HepG2 (cell line): ENCODE measurements around the gene VPS4A. TPM values are rescaled to one million over a fixed set of nuclear protein-coding genes. Genes with fewer than 3 reads are reported as not detected.

Experiments used
- ATF7-NPFF ChIP-seq: sonication (generic); formaldehyde crosslinking; IDR thresholded peaks from 2 replicates; pipeline ENCODE4 v1.8.1; 2023; ENCODE audit warnings: mild to moderate bottlenecking, low read depth, missing genetic modification reagents, moderate library complexity
- E2F5 ChIP-seq: sonication (generic); formaldehyde crosslinking; conservative IDR thresholded peaks from 2 replicates; pipeline ENCODE4 v1.4.0; 2020; ENCODE audit warnings: missing genetic modification reagents
- MEF2D ChIP-seq: sonication (generic); formaldehyde crosslinking; IDR thresholded peaks from 2 replicates; pipeline ENCODE4 v1.5.1; 2020; ENCODE audit warnings: mild to moderate bottlenecking, missing genetic modification reagents
- TP53 ChIP-seq: sonication (generic); formaldehyde crosslinking; conservative IDR thresholded peaks from 2 replicates; pipeline ENCODE4 v1.4.0; 2020; ENCODE audit warnings: missing genetic modification reagents
- TSC22D2 ChIP-seq: sonication (generic); formaldehyde crosslinking; IDR thresholded peaks from 2 replicates; pipeline ENCODE4 v1.5.1; 2020; ENCODE audit warnings: missing genetic modification reagents, mild to moderate bottlenecking, borderline replicate concordance
- ZBTB25 ChIP-seq: IDR thresholded peaks from 2 replicates; pipeline ENCODE4 v1.6.1; 2018; ENCODE audit warnings: missing genetic modification reagents
- ZBTB3 ChIP-seq: sonication (generic); formaldehyde crosslinking; IDR thresholded peaks from 2 replicates; pipeline ENCODE4 v1.4.0; 2020; ENCODE audit warnings: low read depth, mild to moderate bottlenecking, moderate library complexity, missing genetic modification reagents, borderline replicate concordance
- ZC3H13 ChIP-seq: sonication (generic); formaldehyde crosslinking; IDR thresholded peaks from 2 replicates; pipeline ENCODE4 v1.8.1; 2023; ENCODE audit warnings: mild to moderate bottlenecking, missing genetic modification reagents, moderate library complexity
- ZHX2 ChIP-seq, 2 experiments: sonication (generic) in 1 of 2; formaldehyde crosslinking in 1 of 2; IDR thresholded peaks; 2 replicates each; pipeline versions ENCODE4 v1.6.1 to v1.9.0; 2014 to 2022; ENCODE audit warnings: antibody characterized with exemption in 1 of 2, borderline replicate concordance in 1 of 2, inconsistent platforms in 1 of 2, low read depth in 1 of 2, missing genetic modification reagents in 1 of 2
- polyA plus RNA-seq, 8 experiments: library from polyadenylated mRNA; depleted of rRNA in 3 of 8; stranded (reverse) in 7 of 8; unstranded in 1 of 8; fragments of >200 nt; fragmentation: Illumina TruSeq in 4 of 8; extraction: Trizol in 4 of 8; gene quantifications; 2 replicates each; pipeline versions ENCODE4 v1.2.1 to v1.2.3, GENCODE V29; 2011 to 2016; ENCODE audit warnings: low read depth in 4 of 8, missing spikeins in 1 of 8, mixed read lengths in 1 of 8; ENCODE audit not compliant: insufficient read depth in 1 of 8
- total RNA-seq, 5 experiments: library from RNA; depleted of rRNA; stranded (reverse); fragments of >200 nt; fragmentation: Illumina TruSeq; extraction: Trizol; gene quantifications; 2 replicates each; pipeline ENCODE4 v1.2.3, GENCODE V29; 2016; ENCODE audit warnings: low read depth in 1 of 5
- TF ChIP-seq, protein P1 (sequence below): sonication (generic); formaldehyde crosslinking; IDR thresholded peaks from one replicate; pipeline ENCODE4 v1.5.1; 2020; ENCODE audit warnings: mild to moderate bottlenecking, missing genetic modification reagents; ENCODE audit errors: not compliant biosample characterization

VPS4A gene
- total and polyA plus RNA-seq, 2 of the 13 experiments (the other 11 are each of a cell fraction or from before 2014, with no cell fraction given): 13.2 to 27.9 TPM

DNA sequence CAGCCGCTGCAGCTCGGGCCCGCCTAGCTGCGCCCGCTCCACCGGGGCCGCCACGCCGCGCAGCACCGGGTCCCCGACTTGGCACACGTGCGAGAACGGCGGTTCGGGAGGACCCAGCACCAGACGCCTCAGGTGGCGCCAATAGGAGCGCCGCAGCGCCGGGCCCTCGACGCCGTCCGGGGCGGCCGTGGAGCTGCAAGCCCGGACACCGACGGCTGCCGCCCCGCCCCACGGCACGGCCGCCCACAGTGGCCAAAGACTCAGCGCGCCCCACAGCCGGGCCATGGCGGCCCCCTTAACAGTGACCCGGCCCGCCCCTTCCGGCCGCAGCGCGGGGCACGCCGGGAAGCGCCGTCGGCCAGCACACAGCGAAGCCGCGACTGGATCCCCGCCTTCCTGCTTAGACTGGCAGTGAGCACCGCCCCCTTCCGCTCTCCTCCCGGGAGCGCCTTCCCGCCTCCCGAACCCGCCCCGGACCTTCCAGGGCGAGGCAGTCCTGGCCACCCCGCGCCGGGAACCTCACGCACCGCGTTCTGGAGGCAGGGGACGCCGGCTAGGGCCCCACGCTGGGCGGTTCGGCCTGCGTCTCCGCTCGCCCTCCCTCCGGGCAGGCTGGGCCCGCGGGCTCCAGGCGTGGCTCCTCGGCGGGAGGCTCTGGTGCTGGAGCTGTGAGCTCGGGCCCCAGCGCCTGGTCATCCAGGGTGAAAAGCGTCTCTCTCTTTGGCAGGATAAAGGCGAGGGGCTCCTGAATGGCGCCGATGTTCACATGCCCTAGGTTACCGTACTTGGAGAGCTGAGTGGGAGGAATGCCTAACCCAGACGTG, 19.3 kb downstream of the VPS4A start, which contains the start of gene PDF (continued):
- peak; percentile 49; the same call in 1 of the 2 replicates for TF ChIP-seq MEF2D (CRISPR knock-in tag)
- peak; percentile 73; the same call in 1 of the 2 replicates for TF ChIP-seq ZHX2 (IDR thresholded peaks at IDR 0.05; ENCODE audit: low read depth)
- TF ChIP-seq ZHX2 (CRISPR knock-in tag; IDR thresholded peaks at IDR 0.05; ENCODE audit: borderline replicate concordance): peak; percentile 86
- TF ChIP-seq E2F5 (CRISPR knock-in tag): peak; percentile 90
- TF ChIP-seq ATF7-NPFF (CRISPR knock-in tag): peak; percentile 93
- TF ChIP-seq TSC22D2 (CRISPR knock-in tag): 0 out of 2 replicates have a peak, but pooled peaks have one; percentile 89
- TF ChIP-seq ZBTB3 (CRISPR knock-in tag): no peak
- TF ChIP-seq TP53 (CRISPR knock-in tag): peak; percentile 68; the same call in 1 of the 2 replicates
- TF ChIP-seq, protein P1, sequence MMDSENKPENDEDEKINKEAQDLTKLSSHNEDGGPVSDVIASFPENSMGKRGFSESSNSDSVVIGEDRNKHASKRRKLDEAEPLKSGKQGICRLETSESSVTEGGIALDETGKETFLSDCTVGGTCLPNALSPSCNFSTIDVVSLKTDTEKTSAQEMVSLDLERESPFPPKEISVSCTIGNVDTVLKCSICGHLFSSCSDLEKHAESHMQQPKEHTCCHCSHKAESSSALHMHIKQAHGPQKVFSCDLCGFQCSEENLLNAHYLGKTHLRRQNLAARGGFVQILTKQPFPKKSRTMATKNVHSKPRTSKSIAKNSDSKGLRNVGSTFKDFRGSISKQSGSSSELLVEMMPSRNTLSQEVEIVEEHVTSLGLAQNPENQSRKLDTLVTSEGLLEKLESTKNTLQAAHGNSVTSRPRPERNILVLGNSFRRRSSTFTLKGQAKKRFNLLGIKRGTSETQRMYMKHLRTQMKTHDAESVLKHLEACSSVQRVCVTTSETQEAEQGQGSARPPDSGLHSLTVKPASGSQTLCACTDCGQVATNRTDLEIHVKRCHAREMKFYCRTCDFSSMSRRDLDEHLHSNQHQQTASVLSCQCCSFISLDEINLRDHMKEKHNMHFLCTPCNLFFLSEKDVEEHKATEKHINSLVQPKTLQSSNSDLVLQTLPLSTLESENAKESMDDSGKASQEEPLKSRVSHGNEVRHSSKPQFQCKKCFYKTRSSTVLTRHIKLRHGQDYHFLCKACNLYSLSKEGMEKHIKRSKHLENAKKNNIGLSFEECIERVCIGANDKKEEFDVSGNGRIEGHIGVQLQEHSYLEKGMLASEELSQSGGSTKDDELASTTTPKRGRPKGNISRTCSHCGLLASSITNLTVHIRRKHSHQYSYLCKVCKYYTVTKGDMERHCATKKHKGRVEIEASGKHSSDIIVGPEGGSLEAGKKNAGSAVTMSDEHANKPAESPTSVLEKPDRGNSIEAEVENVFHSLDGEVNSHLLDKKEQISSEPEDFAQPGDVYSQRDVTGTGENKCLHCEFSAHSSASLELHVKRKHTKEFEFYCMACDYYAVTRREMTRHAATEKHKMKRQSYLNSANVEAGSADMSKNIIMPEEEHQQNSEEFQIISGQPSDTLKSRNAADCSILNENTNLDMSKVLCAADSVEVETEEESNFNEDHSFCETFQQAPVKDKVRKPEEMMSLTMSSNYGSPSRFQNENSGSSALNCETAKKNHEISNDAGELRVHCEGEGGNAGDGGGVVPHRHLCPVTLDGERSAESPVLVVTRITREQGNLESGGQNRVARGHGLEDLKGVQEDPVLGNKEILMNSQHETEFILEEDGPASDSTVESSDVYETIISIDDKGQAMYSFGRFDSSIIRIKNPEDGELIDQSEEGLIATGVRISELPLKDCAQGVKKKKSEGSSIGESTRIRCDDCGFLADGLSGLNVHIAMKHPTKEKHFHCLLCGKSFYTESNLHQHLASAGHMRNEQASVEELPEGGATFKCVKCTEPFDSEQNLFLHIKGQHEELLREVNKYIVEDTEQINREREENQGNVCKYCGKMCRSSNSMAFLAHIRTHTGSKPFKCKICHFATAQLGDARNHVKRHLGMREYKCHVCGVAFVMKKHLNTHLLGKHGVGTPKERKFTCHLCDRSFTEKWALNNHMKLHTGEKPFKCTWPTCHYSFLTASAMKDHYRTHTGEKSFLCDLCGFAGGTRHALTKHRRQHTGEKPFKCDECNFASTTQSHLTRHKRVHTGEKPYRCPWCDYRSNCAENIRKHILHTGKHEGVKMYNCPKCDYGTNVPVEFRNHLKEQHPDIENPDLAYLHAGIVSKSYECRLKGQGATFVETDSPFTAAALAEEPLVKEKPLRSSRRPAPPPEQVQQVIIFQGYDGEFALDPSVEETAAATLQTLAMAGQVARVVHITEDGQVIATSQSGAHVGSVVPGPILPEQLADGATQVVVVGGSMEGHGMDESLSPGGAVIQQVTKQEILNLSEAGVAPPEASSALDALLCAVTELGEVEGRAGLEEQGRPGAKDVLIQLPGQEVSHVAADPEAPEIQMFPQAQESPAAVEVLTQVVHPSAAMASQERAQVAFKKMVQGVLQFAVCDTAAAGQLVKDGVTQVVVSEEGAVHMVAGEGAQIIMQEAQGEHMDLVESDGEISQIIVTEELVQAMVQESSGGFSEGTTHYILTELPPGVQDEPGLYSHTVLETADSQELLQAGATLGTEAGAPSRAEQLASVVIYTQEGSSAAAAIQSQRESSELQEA (CRISPR knock-in tag): peak; percentile 92
- peak; percentile 97 for TF ChIP-seq ZC3H13 (CRISPR knock-in tag)
- peak; percentile 97 for TF ChIP-seq ZBTB25
